ENCODE measurements around the gene MT3.

DNA sequence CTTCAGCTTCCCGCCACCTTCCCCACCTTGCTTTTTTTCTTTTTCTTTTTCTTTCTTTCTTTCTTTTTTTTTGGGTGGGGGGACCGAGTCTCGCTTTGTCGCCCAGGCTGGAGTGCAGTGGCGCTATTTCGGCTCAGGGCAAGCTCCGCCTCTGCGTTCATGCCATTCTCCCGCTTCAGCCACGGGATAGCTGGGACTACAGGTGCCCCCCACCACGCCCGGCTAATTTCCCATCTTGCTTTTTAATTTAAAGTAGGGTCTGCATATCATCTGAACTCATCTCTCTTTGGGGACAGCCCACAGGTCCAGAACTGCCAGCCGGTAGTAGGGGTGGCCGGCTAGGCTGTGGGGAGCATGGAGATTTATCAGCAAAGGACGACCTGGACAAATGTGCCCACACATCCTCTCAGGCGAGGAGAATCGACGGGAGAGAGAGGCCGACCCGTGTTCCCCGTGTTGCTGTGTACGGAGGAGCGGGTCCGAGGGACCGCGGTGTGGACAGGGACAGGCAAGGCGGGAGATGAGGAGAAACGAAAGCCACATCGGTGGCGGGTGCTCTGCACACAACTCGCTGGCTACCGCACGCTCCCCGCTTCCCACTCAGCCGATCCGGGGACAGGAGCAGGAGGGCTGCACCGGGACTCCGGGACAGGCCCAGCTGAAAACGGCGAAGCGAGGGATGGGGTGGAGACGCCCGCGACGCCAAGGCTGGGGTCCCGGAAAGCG lies 45.5 kb downstream of the MT3 start:
- TF ChIP-seq, protein P1, sequence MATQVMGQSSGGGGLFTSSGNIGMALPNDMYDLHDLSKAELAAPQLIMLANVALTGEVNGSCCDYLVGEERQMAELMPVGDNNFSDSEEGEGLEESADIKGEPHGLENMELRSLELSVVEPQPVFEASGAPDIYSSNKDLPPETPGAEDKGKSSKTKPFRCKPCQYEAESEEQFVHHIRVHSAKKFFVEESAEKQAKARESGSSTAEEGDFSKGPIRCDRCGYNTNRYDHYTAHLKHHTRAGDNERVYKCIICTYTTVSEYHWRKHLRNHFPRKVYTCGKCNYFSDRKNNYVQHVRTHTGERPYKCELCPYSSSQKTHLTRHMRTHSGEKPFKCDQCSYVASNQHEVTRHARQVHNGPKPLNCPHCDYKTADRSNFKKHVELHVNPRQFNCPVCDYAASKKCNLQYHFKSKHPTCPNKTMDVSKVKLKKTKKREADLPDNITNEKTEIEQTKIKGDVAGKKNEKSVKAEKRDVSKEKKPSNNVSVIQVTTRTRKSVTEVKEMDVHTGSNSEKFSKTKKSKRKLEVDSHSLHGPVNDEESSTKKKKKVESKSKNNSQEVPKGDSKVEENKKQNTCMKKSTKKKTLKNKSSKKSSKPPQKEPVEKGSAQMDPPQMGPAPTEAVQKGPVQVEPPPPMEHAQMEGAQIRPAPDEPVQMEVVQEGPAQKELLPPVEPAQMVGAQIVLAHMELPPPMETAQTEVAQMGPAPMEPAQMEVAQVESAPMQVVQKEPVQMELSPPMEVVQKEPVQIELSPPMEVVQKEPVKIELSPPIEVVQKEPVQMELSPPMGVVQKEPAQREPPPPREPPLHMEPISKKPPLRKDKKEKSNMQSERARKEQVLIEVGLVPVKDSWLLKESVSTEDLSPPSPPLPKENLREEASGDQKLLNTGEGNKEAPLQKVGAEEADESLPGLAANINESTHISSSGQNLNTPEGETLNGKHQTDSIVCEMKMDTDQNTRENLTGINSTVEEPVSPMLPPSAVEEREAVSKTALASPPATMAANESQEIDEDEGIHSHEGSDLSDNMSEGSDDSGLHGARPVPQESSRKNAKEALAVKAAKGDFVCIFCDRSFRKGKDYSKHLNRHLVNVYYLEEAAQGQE (IDR thresholded peaks at IDR 0.05; ENCODE audit: unreplicated experiment), result no peak
- no peak for TF ChIP-seq CREB1 (CRISPR knock-in tag; IDR thresholded peaks at IDR 0.05; ENCODE audit: low read depth)
- TF ChIP-seq, protein P2, sequence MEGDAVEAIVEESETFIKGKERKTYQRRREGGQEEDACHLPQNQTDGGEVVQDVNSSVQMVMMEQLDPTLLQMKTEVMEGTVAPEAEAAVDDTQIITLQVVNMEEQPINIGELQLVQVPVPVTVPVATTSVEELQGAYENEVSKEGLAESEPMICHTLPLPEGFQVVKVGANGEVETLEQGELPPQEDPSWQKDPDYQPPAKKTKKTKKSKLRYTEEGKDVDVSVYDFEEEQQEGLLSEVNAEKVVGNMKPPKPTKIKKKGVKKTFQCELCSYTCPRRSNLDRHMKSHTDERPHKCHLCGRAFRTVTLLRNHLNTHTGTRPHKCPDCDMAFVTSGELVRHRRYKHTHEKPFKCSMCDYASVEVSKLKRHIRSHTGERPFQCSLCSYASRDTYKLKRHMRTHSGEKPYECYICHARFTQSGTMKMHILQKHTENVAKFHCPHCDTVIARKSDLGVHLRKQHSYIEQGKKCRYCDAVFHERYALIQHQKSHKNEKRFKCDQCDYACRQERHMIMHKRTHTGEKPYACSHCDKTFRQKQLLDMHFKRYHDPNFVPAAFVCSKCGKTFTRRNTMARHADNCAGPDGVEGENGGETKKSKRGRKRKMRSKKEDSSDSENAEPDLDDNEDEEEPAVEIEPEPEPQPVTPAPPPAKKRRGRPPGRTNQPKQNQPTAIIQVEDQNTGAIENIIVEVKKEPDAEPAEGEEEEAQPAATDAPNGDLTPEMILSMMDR (conservative IDR thresholded peaks at IDR 0.05; ENCODE audit: low read depth in 2 of 2), result no peak

All from GM23338 (cell line).